ENCODE measurements around the gene CD6.
A peak's percentile ranks its signal among the peaks of the same experiment; 100 is the strongest.
"Not testable (repeated sequence)": the region's sequence is repeated elsewhere in the genome, so short reads cannot be mapped to it uniquely, and the experiment has no call there.

Gene CD6

DNA sequence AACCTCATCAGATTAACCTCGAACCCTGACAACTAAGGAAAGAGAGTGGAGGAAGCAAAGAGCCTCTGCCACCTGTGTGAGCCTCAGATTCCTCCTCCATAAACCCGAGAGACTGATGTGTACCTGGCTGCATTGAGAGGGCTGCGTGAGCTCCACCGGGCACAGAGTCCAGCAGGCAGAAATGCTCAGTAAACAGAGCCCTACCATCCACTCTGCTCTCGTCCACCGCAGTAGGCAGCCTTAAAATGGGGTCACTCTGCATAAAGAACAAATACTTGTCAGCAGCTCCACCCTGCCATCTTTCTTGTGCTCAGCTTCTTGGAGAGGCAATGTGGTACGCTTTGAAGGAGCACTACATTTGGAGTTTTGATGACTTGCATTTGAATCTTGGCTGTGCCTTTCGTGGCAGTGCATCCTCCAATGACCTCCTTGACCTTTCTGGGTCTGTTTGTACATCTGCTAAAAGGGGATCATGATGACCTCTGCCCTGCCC lies 87.8 kb downstream of the CD6 start:
- no peak for DNase-seq

DNA sequence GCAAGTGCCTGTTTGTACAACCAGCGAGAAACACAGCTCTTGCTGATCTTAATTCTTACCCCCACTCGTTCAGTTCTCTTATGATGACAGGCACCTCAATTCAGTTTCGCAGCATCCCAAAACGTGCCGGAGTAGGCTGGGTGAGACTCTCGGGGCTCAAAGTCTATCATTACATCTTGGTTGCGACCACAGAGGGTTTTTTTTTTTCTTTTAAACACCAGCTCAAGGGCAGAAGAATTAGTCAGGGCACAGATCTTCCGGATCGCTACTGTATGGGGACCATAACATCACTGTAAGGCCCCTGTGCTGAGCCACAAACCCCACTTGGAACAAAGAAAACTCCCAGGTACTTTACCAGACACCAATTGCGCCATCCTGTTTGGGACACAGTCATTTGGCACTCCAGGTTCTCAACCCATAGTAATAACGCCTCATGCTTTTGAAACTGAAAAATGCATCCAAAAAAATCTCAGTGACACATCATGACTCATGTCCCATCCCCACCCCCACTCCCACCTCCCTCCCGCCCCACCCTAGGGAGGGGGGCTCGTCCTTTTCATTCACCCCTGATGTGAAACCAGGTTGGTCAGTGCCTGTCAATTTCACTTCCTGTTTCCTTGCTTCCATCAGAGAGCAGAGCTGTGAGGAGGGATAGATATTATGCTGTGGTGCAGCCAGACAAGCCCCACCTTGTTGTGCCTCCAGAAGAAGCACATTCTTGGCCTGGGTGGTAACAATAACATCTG lies 89.8 kb downstream of the CD6 start:
- peak; percentile 94 for DNase-seq

DNA sequence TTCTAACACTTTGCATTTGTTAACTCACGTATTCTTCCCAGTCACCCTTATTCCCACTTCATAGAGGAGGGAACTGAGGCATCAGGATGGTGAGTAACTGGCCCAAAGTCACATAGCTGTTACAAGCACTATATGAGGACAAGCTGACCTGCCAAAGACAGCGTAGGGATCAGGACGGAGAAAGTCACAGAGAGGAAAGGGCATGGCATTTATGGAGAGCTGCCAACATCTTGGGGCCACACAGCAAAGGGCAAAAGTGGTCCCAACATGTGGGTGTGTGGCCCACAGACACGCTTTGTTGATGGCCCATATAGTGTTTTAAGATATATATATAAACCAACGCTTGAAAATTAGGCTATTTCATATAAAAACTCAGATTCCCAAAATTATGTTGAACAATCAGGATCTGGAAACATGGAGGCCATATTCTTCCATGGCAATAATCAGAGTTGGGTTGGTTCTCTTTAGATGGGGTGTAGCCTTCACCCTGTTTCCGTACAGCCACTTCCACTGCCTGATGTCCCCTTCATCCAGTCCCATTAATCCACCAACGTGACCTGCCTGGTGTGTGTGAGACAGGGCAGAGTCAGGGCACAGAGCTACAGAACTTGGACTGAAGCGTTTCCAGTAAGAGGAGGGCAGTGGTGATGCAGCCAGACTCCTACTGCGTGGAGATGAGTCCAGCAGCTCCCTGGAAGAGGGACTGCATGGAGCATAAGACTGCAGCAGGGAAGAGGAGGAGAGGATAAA lies 90.9 kb downstream of the CD6 start:
- no peak for DNase-seq

DNA sequence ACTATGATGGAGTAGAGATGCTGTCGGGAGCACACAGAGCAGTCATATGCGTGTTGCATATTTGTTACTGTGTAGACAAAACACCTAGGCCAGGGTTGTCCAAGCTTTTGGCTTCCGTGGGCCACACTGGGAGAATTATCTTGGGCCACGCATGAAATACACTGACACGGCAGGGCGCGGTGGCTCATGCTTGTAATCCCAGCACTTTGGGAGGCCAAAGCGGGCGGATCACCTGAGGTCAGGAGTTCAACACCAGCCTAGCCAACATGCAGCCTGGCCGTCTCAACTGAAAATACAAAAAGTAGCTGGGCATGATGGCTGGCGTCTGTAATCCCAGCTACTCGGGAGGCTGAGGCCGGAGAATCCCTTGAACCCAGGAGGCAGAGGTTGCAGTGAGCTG lies 93.8 kb downstream of the CD6 start:
- not testable (repeated sequence) for DNase-seq

DNA sequence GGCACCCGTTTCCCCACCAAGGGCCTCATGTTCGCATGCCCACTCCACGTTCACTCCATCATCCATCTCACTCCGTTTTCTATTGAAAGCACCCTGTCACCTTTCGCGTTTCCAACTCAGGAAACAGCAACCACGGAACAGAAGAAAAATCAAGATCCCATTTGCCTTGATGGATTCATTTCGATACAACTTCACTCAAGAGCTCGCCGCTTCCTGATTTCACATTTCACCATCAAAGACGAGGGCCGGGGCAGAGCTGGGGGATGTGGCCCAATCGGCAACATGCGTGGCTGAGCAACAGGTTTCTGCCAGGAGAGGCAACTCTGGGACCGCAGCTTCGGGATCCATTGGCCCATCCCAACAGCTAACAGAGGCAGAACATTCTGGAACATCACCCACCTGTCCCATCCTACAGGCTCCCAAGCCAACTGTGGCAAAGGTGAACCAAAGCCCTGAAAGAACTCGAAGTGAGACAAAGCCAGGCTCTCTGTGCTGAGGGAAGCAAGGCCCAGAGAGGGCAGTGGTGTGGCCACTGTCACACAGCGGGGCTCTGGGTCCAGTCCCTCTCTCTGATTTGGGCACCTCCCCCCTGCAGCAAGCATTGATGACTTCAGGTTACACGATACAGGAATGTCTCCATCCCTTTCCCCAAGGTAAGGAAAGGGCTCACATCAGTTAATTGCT lies 94.6 kb downstream of the CD6 start:
- peak; percentile 20 for DNase-seq

DNA sequence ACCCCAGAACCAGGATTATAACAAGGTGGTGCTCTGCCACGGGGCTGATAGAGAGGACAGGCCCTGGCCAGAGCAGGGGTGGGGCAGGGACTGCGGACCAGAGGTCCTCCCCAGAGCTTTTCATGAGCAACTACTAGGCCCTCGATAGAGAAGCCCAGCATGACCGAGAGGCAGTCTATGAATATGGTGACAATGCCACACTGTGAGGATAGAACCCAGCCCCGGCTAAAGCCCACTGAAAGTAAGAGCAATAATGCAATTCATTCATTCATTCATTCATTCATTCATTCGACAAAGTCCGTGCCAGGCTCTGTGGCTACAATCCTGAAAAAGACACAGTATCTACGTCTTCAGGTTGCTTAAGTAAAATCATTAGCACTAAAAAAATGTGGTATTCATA lies 95.2 kb downstream of the CD6 start:
- no peak for DNase-seq

DNA sequence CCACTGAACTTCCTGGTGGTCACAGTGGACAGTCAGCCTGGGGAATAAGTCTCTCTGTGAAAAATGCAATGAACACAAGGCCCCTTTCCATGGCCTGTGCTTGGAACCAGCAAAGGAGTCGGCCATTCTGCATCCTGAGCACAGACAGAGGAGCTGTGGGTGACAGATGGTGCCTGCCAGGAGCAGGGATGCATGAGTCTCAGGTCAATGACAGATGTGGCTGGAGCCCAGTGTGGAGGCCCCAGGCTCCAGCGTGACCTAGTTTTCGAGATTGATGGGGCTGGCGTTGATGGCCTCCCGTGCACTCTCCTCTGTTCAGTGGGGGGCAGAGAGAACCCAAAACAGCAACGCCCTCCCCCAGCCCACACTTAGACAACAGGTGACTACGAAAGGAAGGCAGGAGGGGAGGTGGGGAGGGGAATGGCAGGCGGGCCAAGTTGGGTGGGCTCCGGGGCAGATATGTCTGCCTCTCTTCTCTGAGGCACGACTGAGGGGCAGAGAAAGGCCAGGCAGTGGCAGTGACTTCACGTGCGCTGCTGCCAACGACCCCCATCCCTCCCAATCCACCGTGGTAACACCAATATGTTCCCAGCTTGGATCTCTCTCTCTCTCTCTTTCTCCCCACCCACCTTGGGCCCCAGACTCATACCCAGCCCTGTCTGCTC lies 96.4 kb downstream of the CD6 start:
- no peak for DNase-seq

DNA sequence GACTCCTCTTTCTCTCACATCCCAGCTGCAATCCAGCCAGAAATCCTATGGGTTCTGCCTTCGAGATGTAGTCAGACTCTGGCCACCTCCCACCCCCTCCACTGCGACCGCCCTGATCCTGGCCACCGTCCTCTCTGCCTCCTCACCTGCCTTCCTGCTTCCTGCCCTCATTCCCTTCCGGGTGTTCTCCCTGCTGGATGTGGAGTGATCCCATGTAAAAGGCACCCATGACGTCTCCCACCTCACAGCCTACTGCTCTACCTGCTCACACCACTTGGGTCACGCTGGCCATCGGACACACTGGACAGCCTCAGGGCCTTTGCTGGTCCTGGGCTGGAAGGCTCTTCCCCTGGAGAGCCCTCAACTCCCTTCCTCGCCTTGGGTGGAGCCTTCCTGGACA lies 97.1 kb downstream of the CD6 start:
- DNase-seq, result no peak

DNA sequence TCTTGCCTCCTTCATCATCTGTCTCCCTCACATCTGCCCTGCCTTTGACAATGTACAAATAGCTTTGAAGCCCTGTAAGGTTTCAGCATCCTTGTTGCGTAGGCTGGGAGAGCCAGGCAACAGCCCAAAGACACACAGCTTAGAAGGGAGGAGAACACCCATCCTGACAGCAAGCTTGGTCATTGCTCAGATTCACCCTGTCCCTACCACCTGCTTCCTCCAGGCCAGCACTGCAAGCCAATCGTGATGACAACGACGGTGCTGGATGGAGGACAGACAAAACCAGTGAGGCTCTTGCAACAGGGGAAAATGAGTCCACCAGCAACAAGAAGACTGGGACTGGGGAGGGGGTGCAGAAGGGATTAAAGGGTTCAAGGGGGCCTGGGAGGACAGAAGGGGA lies 97.9 kb downstream of the CD6 start:
- DNase-seq, result no peak
